Calu3 (cell line): Measurements from ENCODE around the gene PTPN18. TPM values are rescaled to one million over a fixed set of nuclear protein-coding genes. Genes with fewer than 3 reads are reported as not detected.

Experiments
- BruUV-seq: library from RNA; stranded (reverse); fragments of 400-500 nt; replicated peaks from 2 replicates; lab custom pipeline; 2021; lab: Mats Ljungman, UMichigan
- CTCF ChIA-PET: fragments of 300-600 bp; sonication (Branson Sonifier 250); formaldehyde crosslinking; loops from one replicate; lab custom pipeline; 2022; ENCODE audit warnings: antibody characterized with exemption; lab: Charles Lee
- DNase-seq: peaks from one replicate; pipeline ENCODE4 v3.0.0; 2022
- H3K27ac Mint-ChIP-seq: one replicate; pipeline ENCODE4 v1.8.0; 2022; ENCODE audit warnings: mixed read lengths; ENCODE audit not compliant: unreplicated experiment
- H3K27me3 Mint-ChIP-seq: one replicate; pipeline ENCODE4 v1.8.0; 2022; ENCODE audit warnings: mixed read lengths; ENCODE audit not compliant: unreplicated experiment
- H3K36me3 Mint-ChIP-seq: one replicate; pipeline ENCODE4 v1.8.0; 2022; ENCODE audit warnings: mild to moderate bottlenecking, moderate library complexity, mixed read lengths; ENCODE audit not compliant: insufficient read depth, unreplicated experiment
- H3K4me1 Mint-ChIP-seq: one replicate; pipeline ENCODE4 v1.8.0; 2022; ENCODE audit warnings: mild to moderate bottlenecking, low read depth, mixed read lengths; ENCODE audit not compliant: unreplicated experiment
- H3K4me3 Mint-ChIP-seq: one replicate; pipeline ENCODE4 v1.8.0; 2022; ENCODE audit warnings: mild to moderate bottlenecking, low read depth, moderate library complexity, mixed read lengths; ENCODE audit not compliant: unreplicated experiment
- H3K9me3 Mint-ChIP-seq: one replicate; pipeline ENCODE4 v1.8.0; 2022; ENCODE audit warnings: low read depth, mixed read lengths; ENCODE audit not compliant: unreplicated experiment
- intact Hi-C: fragments of 100-400 bp; cut with micrococcal nuclease; formaldehyde crosslinking; loops from one replicate; pipeline ENCODE4 v1.10.0; 2022; ENCODE audit not compliant: unreplicated experiment
- total RNA-seq: library from RNA; stranded (reverse); gene quantifications from 2 replicates; pipeline ENCODE4 v1.2.3, GENCODE V29; 2022
- TF ChIP-seq, protein P1 (sequence below): fragments of 200-600 bp; IDR thresholded peaks from one replicate; pipeline ENCODE4 v1.8.0; 2022; ENCODE audit warnings: antibody characterized with exemption; ENCODE audit not compliant: unreplicated experiment

PTPN18 gene
- total RNA-seq, 1 experiment from 2014 or later = 66.0 TPM

- H3K27me3 Mint-ChIP-seq = no peaks in the 10 kb centered on the region
- H3K9me3 Mint-ChIP-seq = no peaks in the 10 kb centered on the region
- TF ChIP-seq, protein P1, sequence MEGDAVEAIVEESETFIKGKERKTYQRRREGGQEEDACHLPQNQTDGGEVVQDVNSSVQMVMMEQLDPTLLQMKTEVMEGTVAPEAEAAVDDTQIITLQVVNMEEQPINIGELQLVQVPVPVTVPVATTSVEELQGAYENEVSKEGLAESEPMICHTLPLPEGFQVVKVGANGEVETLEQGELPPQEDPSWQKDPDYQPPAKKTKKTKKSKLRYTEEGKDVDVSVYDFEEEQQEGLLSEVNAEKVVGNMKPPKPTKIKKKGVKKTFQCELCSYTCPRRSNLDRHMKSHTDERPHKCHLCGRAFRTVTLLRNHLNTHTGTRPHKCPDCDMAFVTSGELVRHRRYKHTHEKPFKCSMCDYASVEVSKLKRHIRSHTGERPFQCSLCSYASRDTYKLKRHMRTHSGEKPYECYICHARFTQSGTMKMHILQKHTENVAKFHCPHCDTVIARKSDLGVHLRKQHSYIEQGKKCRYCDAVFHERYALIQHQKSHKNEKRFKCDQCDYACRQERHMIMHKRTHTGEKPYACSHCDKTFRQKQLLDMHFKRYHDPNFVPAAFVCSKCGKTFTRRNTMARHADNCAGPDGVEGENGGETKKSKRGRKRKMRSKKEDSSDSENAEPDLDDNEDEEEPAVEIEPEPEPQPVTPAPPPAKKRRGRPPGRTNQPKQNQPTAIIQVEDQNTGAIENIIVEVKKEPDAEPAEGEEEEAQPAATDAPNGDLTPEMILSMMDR = no peak
- no peak overlapping the region for H3K27ac Mint-ChIP-seq
- H3K36me3 Mint-ChIP-seq = peaks cover 25% of the 10 kb centered on the region
- BruUV-seq = no TSS peak
- no peak for DNase-seq
- peaks cover 3% of the 10 kb centered on the region for H3K4me1 Mint-ChIP-seq
- intact Hi-C loops = no loop called here
- no peak overlapping the region for H3K4me3 Mint-ChIP-seq
- CTCF ChIA-PET = no interaction called here
These were observed 6.7 kb upstream of the PTPN18 start for GRCh38 chr2:130349174-130349573.

- TF ChIP-seq, protein P1 = no peak
These were observed 4.1 kb upstream of the PTPN18 start for GRCh38 chr2:130351711-130352110.

DNA sequence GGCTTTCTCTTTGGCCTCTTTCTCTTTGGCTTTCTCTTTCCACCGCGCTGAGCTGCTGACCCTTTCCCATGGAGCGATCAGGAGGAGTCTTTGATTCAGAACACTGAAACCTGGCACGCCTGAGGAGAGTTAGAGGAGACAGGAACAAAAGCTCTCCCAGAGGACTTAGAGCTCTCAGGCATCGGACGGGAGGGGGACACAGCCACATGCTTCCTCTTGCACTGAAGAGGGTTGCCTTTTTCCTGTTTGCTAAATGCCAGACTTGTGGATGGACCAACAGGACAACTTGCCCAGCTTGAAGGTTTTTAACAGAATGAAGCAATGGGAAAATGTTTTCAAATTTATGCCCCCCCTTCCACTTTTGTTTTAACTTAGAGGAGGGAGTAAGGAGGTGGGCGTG, 3.6 kb upstream of the PTPN18 start:
- intact Hi-C loops = no loop called here
- peaks cover 15% of the 10 kb centered on the region for H3K4me1 Mint-ChIP-seq
- no TSS peak for BruUV-seq

More at GRCh38 chr2:130351711-130352110, 4.1 kb upstream of the PTPN18 start:
- intact Hi-C loops = no loop called here
- no peak for DNase-seq
- Mint-ChIP-seq H3K27ac (no peak overlapping the region), H3K27me3 (no peaks in the 10 kb centered on the region), H3K4me3 (no peak overlapping the region), H3K4me1 (peaks cover 15% of the 10 kb centered on the region), H3K9me3 (no peaks in the 10 kb centered on the region), H3K36me3 (peaks cover 42% of the 10 kb centered on the region)
- CTCF ChIA-PET = no interaction called here
- BruUV-seq = no TSS peak

GRCh38 chr2:130353291-130354138, 2.3 kb upstream of the PTPN18 start:
- no TSS peak for BruUV-seq
- TF ChIP-seq, protein P1 = no peak
- no peak overlapping the region for H3K27ac Mint-ChIP-seq
- CTCF ChIA-PET = interaction anchor here (0.7 kb wide), 1 partner anchor 1560 kb away, joined by 3 read pairs; no protein-coding TSS in a partner anchor
- peaks cover 15% of the 10 kb centered on the region for H3K4me1 Mint-ChIP-seq
- peaks cover 30% of the 10 kb centered on the region for H3K36me3 Mint-ChIP-seq
- no peaks in the 10 kb centered on the region for H3K27me3 Mint-ChIP-seq
- H3K4me3 Mint-ChIP-seq = no peak overlapping the region
- no peaks in the 10 kb centered on the region for H3K9me3 Mint-ChIP-seq
- no peak for DNase-seq
- intact Hi-C loops = no loop called here

More for the DNA sequence above, 3.6 kb upstream of the PTPN18 start:
- Mint-ChIP-seq H3K36me3 (peaks cover 40% of the 10 kb centered on the region), H3K27ac (no peak overlapping the region), H3K4me3 (no peak overlapping the region), H3K9me3 (no peaks in the 10 kb centered on the region), H3K27me3 (no peaks in the 10 kb centered on the region)
- CTCF ChIA-PET = no interaction called here
- TF ChIP-seq, protein P1 = no peak
- DNase-seq = no peak
